ENCODE data around the gene TRIM2.

- TF ChIP-seq TAF1 (conservative IDR thresholded peaks at IDR 0.05) (no peak), GABPA (IDR thresholded peaks at IDR 0.05 in 1 of 2, conservative IDR thresholded peaks at IDR 0.05 in 1 of 2) (no peak), CTCF (IDR thresholded peaks at IDR 0.05; ENCODE audit: low read depth, low read length, missing input control) (no peak), EGR1 (IDR thresholded peaks at IDR 0.05; ENCODE audit: low read depth in 2 of 2) (no peak)
- TF ChIP-seq, protein P1, sequence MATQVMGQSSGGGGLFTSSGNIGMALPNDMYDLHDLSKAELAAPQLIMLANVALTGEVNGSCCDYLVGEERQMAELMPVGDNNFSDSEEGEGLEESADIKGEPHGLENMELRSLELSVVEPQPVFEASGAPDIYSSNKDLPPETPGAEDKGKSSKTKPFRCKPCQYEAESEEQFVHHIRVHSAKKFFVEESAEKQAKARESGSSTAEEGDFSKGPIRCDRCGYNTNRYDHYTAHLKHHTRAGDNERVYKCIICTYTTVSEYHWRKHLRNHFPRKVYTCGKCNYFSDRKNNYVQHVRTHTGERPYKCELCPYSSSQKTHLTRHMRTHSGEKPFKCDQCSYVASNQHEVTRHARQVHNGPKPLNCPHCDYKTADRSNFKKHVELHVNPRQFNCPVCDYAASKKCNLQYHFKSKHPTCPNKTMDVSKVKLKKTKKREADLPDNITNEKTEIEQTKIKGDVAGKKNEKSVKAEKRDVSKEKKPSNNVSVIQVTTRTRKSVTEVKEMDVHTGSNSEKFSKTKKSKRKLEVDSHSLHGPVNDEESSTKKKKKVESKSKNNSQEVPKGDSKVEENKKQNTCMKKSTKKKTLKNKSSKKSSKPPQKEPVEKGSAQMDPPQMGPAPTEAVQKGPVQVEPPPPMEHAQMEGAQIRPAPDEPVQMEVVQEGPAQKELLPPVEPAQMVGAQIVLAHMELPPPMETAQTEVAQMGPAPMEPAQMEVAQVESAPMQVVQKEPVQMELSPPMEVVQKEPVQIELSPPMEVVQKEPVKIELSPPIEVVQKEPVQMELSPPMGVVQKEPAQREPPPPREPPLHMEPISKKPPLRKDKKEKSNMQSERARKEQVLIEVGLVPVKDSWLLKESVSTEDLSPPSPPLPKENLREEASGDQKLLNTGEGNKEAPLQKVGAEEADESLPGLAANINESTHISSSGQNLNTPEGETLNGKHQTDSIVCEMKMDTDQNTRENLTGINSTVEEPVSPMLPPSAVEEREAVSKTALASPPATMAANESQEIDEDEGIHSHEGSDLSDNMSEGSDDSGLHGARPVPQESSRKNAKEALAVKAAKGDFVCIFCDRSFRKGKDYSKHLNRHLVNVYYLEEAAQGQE (IDR thresholded peaks at IDR 0.05): no peak
Measured at GRCh38 chr4:153337686-153338085, 133.4 kb downstream of the TRIM2 start.

Data from liver (tissue), 3 donors.